SH-SY5Y (cell line): ENCODE data around the gene ZMIZ1.

Experiments used
- GATA2 ChIP-seq: IDR thresholded peaks from 2 replicates; pipeline ENCODE4 v1.6.1; 2011; ENCODE audit warnings: mild to moderate bottlenecking, low read depth, low read length
- GATA3 ChIP-seq: IDR thresholded peaks from 2 replicates; pipeline ENCODE4 v1.6.1; 2011; ENCODE audit warnings: low read depth, mild to moderate bottlenecking, low read length, moderate library complexity

- no peak for TF ChIP-seq GATA2
- TF ChIP-seq GATA3 = no peak
Observed at GRCh38 chr10:79215531-79215930, 146.8 kb downstream of the ZMIZ1 start.
